HEK293T (cell line): Measurements from ENCODE around the gene PGLYRP1.

Experiments used
- BHLHE40 ChIP-seq: fragments of 450-650 bp; IDR thresholded peaks from 2 replicates; pipeline ENCODE4 v1.6.1; 2016; ENCODE audit warnings: mild to moderate bottlenecking, moderate library complexity, borderline replicate concordance
- FOXM1 ChIP-seq: fragments of 450-650 bp; IDR thresholded peaks from 2 replicates; pipeline ENCODE4 v1.6.1; 2017; ENCODE audit warnings: mild to moderate bottlenecking, borderline replicate concordance
- LEF1 ChIP-seq: fragments of 450-650 bp; IDR thresholded peaks from 2 replicates; pipeline ENCODE4 v1.6.1; 2017; ENCODE audit warnings: mild to moderate bottlenecking, borderline replicate concordance
- SP1 ChIP-seq: fragments of 450-650 bp; IDR thresholded peaks from 2 replicates; pipeline ENCODE4 v1.6.1; 2017
- SUZ12 ChIP-seq: fragments of 450-650 bp; IDR thresholded peaks from 2 replicates; pipeline ENCODE4 v1.6.1; 2016; ENCODE audit warnings: mild to moderate bottlenecking
- TARDBP ChIP-seq: fragments of 450-650 bp; IDR thresholded peaks from 2 replicates; pipeline ENCODE4 v1.6.1; 2016

GRCh38 chr19:45976178-45976577, 46.7 kb downstream of the PGLYRP1 start:
- TF ChIP-seq LEF1 (no peak), BHLHE40 (no peak), SP1 (no peak), FOXM1 (no peak), TARDBP (no peak), SUZ12 (no peak)
